LNCAP (cell line): ENCODE data around the gene SYCN.
"Not testable (repeated sequence)": the region's sequence is repeated elsewhere in the genome, so short reads cannot be mapped to it uniquely, and the experiment has no call there.

Experiments
- CTCF ChIP-seq: fragments of 450-650 bp; IDR thresholded peaks from 2 replicates; pipeline ENCODE4 v1.5.1; 2017; ENCODE audit warnings: mild to moderate bottlenecking

SYCN gene

DNA sequence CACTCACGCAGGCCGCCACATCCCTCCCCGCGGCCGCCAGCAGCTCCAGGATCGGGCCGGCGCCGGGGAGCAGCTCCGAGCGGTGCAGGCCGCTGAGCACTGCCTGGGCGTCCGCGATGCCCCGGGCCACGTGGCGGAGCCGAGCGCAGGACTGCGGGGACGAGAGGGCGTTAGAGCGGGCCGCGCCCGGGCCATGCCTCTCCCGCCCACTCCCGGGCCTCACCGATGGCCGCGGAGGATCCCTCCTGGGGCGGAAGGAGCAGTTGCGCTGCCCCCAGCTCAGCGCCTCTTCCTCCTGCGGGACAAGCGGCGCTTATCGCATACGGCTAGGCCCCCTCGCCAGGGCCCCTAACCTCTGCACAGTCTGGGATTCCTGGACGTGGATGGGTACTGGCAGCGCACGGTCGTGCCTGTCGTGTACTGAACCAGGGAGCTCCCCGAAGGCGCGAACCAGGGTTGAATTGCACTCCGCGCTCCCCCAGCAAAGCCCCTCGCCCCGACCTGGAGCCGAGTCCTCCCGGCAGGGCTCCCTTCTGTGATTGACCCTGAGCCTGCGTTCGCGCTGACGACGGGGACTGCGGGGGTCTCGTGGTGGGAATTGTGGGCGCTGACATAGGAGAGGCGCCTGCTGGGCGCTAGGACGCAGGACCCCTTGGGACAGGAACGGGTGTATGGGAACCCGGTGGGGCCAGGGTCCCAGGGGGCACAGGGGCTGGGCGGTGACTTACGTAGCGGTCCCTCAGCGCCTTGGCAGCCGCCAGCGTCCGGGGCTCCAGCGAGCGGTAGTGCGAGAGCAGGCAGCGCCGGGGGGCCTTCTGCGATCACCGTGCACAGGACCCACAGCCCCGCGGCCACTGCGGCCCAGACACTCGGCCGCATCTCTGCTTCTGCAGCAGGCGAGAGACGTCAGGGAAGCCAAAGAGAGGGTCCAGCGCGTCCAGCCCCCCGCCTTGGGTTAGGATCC lies 43.9 kb upstream of the SYCN start:
- TF ChIP-seq CTCF, result no peak

DNA sequence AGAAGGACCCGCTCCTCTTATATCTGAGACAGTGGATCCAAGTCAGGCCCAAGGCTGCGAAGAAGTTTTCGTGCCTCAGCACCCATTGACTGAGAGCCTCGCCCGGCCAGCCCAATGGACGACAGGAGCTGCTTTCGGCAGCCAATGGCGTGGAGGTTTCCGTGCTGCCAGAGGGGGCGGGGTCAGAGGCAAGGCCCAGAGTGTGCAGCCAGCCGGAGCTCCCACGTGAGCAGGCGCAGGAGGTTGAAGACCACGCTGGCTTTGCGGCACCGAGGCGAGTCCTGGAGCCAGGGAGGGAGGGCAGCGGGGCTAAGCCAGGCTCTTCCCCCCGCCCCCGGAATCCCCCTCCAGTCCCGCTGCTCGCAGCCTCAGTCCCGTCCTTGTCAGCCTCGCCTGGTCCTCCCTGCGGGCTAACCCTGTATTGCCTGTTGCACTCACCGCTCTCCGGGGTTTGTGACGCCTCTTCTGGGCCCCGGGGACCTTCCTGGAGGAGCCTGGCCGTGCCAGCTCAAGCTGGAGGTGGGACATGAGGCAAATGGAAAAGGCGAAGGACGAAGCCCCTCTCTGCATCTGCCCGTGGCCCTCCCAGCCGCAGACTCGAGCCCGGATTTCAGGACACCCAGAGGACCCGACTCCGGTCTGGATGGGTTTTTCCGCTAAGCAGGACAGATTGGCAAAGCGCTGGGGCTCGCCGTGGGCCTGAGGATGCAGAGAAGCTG lies 43.0 kb upstream of the SYCN start:
- TF ChIP-seq CTCF, result no peak

DNA sequence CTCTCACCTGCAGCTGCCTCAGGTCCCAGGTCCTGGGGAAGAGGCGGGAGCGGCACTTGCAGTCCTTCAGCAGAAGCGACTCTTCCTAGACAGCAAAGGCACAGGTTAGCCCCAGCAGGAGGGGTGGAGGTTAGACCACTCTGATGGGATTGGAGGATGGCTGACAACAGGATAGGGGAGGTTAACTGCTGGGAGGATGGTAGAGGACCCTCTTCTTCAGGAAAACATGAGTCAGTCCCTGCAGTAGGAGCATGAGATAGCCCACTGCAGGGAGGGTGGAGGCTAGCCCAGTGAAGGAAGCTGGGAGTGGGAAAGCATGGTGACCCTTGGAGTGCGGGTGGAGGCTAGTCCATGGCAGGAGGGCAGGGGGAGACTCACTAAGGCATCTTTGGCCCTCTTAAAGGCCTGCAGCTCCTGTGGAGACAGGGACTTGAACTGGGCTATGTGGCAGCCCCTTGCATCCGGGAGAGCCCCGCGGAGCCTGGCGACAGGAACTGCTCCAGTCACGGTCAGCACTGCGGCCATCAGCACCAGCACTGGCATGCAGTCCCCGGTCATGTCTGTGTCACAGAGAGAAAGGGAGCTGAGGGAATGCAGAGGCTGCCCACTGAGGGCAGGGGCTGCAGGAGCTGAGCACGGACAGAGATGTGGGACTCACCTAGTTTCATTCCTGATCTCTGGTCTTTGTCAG lies 40.5 kb upstream of the SYCN start, which contains the start of gene IFNL3:
Gene IFNL3, minus strand, starts transcription at position 597 of the 691 bp plus-strand sequence. Its CDS starts 39 bp downstream, at position 558.
- not testable (repeated sequence) for TF ChIP-seq CTCF

DNA sequence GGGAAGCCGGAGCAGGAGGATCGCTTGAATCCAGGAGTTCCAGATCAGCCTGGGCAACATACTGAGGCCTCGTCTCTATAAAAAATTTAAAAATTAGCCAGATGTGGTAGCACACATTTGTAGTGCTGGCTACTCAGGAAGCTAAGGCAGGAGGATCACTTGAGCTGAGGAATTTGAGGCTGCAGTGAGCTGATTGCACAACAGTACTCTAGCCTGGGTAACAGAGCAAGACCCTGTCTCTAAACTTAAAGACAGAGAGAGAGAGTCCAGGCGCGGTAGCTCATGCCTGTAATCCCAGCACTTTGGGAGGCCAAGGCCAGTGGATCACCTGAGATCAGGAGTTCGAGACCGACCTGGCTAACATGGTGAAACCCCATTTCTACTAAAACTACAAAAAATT lies 36.4 kb upstream of the SYCN start:
- TF ChIP-seq CTCF, result no peak

GRCh38 chr19:39238944-39239343 lies 34.9 kb upstream of the SYCN start:
- TF ChIP-seq CTCF, result no peak

GRCh38 chr19:39238209-39238608 lies 34.1 kb upstream of the SYCN start:
- TF ChIP-seq CTCF, result no peak
